GM10266 (cell line): ENCODE results near the gene RPUSD4.

ENCODE experiments used
- DNase-seq: peaks from one replicate; pipeline ENCODE4 v3.0.0; 2012; ENCODE audit errors: extremely low spot score
- TF ChIP-seq, protein P1 (sequence below): IDR thresholded peaks from 2 replicates; pipeline ENCODE4 v1.5.1; 2012; ENCODE audit warnings: mild to moderate bottlenecking, low read depth; ENCODE audit not compliant: control insufficient read depth, insufficient read depth; ENCODE audit errors: missing control alignments

The RPUSD4 gene

DNA sequence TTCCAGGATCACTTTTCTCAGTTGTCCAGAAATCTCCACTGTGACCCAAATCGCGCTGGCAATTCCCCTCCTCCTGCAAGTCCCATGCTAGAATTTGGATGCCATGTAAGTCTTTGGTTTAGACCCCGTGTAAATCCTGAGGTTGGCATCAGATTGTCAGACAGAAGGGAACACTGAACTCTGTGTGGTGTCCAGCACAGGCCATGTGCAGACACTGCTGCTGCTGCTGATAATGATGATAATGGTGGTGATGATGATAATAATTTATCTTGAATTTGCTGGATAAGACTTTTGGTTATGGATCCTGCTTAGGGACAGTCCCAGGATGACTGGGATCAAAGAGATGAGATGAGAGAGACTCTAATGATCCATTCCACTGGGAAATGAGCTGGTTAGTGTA, 45.0 kb downstream of the RPUSD4 start:
- no peak for DNase-seq
- TF ChIP-seq, protein P1, sequence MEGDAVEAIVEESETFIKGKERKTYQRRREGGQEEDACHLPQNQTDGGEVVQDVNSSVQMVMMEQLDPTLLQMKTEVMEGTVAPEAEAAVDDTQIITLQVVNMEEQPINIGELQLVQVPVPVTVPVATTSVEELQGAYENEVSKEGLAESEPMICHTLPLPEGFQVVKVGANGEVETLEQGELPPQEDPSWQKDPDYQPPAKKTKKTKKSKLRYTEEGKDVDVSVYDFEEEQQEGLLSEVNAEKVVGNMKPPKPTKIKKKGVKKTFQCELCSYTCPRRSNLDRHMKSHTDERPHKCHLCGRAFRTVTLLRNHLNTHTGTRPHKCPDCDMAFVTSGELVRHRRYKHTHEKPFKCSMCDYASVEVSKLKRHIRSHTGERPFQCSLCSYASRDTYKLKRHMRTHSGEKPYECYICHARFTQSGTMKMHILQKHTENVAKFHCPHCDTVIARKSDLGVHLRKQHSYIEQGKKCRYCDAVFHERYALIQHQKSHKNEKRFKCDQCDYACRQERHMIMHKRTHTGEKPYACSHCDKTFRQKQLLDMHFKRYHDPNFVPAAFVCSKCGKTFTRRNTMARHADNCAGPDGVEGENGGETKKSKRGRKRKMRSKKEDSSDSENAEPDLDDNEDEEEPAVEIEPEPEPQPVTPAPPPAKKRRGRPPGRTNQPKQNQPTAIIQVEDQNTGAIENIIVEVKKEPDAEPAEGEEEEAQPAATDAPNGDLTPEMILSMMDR = no peak

- DNase-seq = no peak
These were observed 45.7 kb downstream of the RPUSD4 start for GRCh38 chr11:126165757-126166156.

DNA sequence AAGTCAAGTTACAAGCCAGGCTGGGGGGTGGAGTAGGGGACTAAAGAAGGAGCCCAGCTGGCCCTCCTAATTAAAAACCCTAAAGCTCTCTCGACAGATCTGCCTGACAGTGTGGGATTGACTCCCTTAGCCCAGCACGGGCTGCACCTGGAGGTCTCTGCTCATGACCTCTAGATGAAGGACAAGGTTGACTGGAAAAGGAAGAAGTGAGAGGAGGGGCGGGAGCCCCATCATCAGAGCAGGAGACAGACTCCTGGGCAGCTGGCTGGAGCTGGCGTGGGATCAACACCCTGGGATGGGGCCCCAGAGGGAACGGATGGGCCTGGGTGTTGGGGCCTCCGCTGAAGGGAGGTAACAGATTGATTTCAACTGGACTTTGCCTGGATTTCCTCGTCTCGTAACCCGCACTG, 46.1 kb downstream of the RPUSD4 start:
- TF ChIP-seq, protein P1 = no peak
- DNase-seq = no peak

More at GRCh38 chr11:126165757-126166156, 45.7 kb downstream of the RPUSD4 start:
- TF ChIP-seq, protein P1 = no peak

DNA sequence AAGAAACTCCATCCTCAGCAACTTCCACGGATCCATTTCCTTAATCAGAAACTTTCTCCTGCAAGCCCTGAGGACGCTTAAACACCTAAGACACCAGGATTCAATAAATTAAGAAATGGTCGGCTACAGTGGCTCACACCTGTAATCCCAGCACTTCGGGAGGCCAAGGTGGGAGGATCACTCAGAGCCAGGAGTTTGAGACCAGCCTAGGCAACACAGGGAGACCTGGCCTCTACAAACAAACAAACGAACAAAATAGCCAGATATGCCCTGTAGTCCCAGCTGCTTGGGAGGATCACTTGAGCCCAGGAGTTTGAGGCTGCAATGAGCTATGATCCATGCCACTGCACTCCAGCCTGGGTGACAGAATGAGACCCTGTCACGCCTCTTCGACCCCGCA, 46.7 kb downstream of the RPUSD4 start:
- TF ChIP-seq, protein P1 = no peak
- no peak for DNase-seq

- no peak for DNase-seq
- TF ChIP-seq, protein P1 = no peak
These were observed 47.7 kb downstream of the RPUSD4 start for GRCh38 chr11:126163779-126164178.

DNA sequence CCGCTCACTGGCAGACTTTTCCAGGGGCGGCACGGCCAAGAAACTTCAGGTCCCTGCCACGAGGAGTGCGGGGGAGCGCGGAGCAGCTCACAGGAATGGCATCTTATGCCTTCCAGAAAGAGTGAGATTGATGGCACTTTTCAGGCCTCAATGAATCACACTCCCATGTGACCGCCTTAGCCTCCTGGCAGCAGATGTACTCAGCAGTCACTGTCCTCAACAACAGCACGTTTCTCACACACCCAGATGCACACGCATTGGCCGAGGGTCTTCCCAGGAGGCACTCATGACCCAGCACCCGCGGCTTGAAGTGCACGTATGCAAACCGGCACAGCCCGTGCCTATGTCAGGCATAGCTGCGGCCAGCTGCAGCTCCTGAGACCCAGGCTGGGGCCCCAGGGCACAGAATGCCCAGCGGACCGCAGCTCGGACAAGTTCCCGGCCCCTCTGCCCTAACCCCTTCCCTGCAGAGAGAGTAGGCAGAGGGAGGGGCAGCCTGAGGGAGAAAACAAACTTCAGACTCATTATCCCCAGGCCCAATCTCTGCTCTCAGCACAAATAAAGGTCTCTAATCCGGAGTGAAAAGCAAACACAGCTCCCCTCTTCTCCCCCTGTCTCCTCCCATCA, 48.3 kb downstream of the RPUSD4 start:
- TF ChIP-seq, protein P1 = no peak
- DNase-seq = no peak

DNA sequence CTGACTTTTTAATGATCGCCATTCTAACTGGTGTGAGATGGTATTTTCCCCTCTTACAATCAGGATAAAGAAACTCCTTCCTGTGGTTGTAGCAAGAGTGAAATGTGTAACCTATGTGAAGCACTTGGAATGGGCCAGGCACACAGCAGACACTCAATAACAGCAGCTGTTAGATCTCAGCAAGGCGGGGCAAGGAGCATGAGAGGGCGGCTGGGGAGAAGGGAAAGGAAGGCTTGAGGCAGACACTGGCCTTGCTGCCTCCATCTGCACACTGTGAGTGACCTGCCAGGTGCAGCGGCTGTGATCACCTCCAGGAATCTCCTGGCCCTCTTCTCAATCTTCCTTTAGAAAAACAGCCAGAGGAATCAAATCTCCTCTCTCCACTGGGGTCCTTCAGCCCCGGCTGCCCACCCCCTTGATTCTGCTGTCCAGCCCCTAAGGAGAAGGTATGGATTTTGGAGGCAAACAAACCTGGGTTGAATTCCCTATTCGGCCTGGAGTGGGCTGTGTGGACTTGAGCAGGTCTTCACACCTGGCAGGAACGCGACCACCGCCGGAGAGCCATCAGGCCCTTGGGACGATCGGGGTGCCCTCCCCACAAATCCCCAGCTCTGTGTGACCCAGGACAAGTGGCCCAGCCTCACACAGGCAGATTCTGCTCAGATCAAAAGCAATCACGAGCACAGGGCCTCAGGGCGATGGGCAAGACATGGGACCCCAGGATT, 49.0 kb downstream of the RPUSD4 start:
- no peak for DNase-seq
- TF ChIP-seq, protein P1 = no peak
